Stimulated activated CD4-positive, alpha-beta T cell treated with anti-CD3 and anti-CD28 coated beads, Interleukin-1b, Interleukin-23, amount 100 ng/mL, for 1 hour (primary cell): ENCODE results near the gene DCDC2.
A peak's percentile ranks its signal among the peaks of the same experiment; 100 is the strongest.
"Not testable (repeated sequence)": the region's sequence is repeated elsewhere in the genome, so short reads cannot be mapped to it uniquely, and the experiment has no call there.

Experiments
- DNase-seq, 2 donors: peaks; one replicate each; pipeline ENCODE4 v3.0.0-alpha.2; 2020; ENCODE audit warnings: low read depth in 2 of 2

Gene DCDC2

DNA sequence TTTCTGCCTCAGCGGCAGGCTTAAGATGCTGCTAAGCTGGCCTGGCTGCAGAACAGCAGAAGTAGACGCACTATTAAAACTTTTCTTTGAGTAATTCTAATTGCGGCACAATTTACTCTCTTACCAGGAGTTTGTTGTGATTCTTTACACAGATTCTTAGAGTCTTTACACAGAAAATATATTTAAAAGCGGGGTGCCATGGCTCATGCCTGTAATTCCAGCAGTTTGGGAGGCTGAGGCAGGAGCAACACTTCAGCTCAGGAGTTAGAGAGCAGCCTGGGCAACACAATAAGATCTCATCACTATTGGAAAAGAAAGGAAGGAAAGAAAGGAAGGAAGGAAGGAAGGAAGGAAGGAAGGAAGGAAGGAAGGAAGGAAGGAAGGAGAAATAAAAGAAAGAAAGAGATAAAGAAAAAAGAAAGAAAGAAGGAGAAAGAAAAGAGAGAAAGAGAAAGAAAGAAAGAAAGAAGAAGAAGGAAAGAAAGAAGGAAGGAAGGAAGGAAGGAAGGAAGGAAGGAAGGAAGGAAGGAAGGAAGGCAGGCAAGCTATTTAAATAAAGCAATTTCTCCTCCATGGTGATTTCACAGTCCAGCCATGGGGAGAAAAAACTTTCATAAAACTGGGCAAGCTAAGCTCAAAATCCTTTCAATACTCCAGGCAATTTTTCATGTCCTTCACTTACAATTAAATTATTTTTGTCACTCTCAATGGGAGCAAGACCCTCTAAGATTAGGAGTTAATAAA lies 23.8 kb upstream of the DCDC2 start:
- no peak for DNase-seq

DNA sequence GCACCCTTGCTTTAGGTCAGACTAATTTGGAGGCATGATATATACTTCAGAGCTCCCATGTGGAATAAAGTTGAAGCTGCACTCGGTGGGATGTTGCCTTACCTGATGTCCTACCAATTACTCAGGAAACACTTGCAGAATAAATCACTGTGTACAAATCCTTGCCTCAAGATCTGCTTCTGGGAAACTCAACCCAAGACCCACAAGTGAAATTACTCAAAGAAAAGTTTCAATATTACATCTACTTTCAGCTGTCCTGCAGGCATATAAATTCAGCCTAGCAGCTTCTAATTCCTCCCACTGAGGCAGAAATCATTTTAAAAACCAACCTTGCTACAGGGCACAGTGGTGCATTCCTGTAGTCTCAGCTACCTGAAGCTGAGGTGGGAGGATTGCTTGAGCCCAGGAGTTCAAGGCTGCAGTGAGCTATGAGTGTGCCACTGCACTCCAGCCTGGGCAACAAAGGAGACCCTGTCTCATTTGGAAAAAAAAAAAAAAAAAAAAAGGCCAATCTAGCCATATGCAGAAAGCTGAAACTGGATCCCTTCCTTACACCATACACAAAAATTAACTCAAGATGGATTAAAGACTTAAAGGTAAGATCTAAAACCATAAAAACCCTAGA lies 20.7 kb upstream of the DCDC2 start:
- DNase-seq = no peak

DNA sequence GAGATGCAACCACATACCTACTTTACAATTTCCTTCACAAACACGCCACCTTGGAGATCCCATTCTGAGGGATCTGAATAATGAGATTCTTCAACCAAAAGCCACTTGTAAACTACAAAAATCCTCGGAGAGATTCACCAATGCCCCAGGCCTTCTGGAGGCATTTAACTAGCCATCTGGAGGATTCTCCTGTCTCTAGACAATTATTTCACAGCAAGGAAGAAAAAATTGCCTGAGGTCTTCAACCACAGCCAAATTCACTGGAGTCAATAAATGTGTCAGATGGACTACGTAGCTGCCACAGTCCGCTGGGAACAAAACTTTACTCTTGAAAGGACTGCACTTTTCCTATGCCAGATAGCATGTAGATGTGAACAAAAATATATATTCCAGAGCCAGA lies 19.0 kb upstream of the DCDC2 start:
- DNase-seq = no peak

DNA sequence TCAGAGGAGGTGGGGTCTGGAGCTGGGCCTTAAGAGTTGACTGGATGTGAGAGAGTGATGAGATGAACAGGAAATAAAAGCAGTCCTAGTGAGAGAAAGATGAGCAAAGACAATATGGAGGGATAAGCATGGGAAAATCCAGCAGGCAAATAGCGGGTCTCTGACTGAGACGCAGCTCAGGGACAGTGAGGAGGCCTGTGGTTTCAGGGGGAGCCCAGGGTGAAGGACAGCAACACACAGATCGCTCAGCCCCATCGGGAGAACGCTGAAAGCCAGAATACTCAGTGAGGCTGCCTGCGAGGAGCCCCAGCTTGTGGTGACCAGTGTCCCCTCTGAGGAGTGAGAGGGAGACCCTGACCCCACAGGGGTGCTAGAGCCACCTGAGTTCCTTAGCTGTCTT lies 16.8 kb upstream of the DCDC2 start:
- DNase-seq = no peak

DNA sequence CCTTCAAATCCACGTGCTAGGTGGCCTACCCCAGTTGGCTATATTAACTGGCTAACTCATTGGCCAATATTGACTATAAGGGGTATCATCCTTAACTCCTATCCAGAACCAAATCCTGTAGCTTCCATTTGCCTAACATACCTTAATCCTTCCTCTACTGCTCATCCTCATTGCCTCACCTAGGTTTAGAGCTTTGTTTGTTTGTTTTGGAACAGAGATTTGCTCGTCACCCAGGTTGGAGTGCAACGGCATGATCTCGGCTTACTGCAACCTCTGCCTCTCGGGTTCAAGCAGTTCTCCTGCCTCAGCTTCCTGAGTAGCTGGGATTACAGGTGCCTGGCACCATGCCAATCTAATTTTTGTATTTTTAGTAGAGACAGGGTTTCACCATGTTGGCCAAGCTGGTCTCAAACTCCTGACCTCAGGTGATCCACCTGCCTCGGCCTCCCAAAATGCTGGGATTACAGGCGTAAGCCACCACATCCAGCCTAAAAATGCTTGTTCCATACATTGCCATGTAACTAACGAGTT lies 7.3 kb upstream of the DCDC2 start:
- DNase-seq = not testable (repeated sequence)

DNA sequence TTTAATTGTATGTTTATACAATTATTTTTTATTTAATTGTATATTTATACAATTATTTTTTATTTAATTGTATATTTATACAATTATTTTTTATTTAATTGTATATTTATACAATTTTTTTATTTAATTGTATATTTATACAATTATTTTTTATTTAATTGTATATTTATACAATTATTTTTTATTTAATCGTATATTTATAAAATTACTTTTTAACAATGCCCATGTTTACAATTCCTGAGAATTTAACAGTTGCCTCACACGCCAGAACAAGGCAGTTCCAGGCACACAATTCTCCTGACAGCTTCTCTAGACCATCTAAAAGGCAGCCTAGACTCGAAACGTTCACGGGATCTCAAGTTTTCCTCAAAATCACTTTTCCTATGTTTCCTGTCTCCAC lies 4.5 kb upstream of the DCDC2 start:
- DNase-seq = not testable (repeated sequence)

DNA sequence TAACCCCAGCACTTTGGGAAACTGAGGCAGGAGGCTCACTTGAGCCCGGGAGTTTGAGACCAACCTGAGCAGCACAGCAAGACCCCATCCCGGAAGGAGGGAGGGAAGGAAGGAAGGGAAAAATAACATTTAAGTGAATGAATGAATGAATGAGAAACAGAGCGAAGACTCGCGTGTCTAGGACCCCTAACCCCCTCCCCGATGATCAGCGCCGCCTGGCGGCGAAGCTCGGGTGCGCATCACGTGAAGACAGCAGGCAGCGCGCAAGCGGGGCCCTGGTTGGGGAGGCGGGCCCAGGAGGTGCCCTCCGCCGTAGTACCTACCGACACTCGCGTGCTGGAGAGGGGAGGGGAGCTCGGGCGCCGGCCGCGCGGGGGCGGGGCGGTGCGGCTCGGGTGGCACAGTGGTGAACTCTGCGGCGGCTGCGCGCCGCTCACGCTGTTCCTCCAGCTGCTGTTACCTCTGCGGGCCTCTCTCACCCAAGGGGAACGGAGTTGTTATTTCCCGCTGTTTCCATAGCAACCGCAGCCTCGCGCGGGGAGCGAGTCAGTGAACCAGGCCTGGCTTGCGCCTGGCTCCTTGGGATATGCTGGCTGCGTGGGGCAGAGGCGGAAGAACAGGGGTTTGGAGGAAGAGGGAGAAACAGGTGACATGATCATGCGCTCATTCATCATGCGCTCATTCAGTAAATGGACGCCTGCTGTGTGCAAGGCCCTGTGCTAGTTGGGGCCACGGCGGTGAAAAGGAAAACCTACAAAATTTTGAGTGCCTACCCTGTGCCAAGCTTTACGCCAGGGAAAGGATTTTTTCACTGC lies 2.0 kb upstream of the DCDC2 start:
- peak; percentile 34 to 63 for DNase-seq

DNA sequence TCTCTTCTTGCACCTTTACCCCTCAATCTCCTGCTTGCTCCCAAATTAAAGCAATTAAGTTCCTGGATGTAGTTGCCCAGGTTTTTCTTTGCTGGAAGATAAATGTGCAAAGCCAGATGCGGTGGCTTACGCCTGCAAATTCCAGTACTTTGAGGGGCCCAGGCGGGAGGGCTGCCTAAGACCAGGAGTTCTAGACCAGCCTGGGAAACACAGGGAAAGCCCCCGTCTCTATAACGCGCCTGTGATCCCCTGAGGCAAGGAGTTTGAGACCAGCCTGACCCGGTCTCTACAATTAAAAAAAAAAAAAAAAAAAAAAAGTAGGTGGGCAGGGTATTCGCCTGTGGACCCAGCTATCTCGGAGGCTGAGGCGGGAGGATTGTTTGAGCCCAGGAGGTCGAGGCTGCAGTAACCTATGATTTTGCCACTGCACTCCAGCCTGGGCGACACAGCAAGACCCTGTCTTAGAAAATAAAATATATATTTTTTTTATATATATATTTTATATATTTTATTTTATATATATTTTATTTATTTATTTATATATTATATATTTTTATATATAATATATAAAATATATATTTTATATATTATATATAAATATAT lies 461 bp upstream of the DCDC2 start:
- DNase-seq = no peak

DNA sequence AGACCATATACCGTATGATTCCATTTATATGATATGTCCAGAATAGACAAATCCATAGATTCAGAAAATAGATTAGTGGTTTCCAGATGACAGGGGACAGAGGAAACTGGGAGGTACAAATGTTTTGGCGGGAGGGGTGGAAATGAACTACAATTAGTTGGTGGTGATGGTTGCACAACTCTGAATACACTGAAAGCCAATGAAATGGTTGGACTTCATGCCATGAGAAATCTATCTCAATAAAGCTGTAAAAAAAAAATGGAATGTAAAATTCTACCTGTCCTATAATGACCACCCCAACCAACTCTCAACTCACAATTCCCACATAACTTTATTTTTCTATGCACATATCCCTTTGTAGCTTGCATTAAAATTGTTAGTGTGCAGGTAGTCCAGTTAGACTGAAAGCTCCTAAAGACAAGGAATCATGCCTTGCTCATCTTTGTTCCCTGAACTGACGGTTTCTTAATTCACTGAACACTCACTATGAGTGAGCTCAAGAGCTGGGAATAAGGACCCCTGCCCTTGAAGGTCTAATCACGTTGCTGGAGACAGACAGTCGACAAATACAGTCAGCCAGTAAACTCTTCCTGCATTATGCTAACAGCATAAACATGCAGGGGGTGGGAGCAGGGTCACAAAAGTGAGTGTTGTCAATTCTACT lies 1.4 kb downstream of the DCDC2 start:
- DNase-seq = no peak

DNA sequence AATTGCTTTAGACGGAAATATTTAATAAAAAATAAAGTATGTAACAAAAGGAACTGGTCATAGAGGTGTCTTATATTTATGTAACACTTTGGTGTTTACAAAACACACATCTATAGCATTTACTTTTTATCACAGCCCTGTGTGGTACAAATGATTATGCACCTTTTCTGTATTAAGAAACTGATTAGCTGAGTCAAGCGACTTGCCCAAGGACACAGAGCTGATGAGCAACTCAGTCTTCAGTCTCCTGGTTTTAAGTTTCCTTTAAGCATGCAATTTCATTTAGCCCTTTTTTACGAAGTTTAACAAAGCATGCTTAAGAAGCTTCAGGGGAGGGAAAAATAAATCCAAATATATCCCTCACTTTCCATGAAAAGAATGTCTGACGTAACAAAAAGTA lies 2.5 kb downstream of the DCDC2 start:
- no peak for DNase-seq

DNA sequence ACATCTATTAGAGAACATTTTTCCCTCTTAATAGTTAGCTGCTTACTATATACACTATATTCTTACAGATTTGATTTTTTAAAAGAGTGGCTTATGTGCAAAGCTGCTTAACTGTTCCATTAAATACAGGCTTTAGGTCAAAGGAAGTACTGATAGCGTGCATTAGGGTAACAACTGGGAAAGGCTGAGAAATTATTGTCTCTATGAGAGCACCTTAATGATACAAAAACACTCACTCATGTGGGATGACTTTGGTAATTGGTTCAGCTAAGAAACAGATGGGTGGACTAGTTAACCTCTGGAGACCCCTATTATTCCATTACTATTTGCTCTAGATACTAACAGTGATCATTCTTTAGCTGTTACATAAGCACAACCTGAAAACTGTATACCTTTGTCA lies 4.0 kb downstream of the DCDC2 start:
- no peak for DNase-seq

DNA sequence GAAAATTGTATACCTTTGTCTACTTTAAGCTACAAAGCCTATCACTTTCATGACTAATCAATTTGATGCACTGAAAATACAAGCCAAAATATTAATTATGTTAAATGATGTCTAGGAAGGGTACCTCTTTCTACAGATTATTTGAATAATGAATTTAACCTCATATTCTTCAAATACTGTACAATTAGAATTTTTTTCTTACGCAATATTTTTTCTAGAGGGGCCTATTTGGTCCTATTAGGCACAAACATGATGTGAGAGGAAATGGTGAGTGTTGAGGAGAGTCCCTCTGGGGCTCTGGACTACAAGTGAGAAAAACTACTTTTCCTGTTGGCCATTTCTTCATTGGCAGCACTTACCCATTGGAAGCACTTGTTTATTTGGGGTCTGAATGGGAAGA lies 5.4 kb downstream of the DCDC2 start:
- DNase-seq = no peak

DNA sequence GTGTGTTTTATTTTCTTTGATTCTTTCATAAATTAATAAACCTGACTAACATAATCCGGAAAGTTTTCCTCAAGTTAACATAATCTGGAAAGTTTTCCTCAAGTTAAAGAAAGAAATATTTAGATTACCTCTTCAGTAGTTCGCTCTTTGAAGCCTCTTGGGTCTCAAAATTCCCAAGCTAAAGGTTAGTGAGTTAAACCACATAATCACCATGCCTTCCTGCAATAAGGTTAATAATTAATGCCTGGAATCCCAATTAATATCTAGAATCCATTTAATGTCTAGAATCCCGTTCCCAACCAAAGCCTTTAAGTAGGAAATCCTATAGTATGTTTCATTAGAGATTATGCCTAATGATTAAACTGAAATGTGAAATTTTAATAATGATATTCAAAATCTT lies 12.9 kb downstream of the DCDC2 start:
- no peak for DNase-seq

DNA sequence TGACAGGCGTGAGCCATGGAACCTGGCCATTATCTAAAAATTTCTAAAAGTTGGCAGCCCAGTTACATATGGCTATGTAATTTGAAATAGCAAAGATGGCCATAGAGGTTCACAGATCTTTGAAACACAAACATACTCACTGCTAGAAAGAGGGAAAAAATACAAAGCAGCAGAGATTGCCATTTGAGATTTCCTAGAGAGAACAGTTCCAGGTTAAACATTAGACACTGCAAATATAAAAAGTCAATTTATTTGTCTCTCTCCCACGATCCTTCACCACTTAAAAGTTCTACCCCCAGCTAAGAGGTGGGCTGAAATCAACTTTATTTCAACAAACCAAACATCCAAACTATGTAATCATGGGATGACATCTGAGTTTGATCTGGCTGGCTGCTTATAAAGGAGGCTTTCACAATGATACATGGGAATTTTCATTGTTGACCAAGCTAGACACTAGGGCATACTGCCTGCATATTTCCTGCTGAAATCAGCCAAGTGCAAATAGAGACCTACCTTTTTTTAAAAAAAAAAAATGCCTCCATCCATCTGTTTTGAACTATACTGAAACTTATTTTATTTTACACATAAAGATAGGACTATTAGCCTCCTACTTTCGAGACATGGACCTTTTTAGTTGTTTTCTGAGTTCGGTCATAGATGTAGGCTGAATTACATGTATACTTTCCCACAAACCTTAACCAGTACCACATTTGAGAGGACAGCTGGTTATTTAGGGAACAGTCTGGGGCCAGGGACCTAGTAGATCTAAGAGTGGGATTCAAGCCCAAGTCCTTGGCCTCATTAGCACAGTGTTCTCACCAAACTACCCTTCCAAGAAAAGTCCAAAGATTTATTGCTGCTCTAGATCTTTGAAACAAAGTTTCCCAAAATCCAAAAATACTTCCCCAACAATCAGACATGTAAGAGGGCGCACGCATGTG lies 16.6 kb downstream of the DCDC2 start:
- DNase-seq = no peak

DNA sequence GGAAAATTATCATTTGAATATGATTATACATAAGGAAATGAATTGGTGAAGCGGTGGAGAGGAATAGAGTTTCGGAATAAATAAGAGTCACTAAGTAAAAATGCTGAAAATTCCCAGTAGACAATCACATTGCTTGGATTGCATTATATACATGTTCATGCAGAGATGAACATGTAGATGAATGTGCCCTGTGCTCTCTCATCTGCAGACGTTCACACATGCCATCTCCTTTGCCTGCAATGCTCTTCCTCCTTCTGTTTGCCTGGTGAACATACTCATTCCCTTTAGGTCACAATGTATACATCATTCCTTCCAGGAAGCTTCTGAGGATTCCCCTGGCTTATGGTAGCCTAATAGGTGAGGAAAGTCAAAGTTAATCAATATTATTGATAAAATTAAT lies 17.9 kb downstream of the DCDC2 start:
- no peak for DNase-seq

DNA sequence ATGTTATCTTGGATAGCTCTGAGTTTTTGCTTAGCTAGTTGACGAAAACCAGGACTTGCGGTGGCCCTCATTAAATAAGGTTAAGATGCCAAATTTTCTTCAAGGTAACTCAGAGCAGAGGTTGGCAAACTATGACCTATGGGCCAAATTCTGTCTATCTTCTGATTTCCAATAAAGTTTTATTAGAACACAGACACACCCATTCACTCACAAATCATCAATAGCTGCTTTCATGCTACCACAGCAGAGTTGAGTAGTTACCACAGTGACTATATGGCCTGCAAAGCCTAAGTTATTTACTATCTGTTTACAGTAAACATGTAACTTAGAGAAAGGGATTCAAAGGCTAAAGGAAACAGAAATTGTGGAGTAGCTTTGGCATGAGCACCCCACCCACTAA lies 23.6 kb downstream of the DCDC2 start:
- DNase-seq = no peak

DNA sequence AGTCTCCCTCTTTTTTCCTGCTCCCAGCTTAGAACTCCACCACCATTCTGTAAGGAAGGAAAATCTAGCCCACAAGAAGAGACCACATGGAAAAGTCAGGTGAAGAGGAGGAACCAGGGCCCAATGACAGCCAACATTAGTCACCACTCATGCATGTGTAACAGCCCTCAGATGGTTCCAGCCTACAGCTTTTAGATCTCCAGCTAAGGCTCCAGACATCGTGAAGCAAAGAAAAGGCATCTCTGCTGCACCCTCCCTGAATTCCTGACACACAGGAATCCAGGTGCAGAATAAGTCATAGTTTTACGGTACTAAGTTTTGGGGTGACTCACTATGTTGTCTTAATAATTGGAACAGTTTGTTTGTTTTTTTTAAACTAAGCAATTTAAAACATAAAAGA lies 25.5 kb downstream of the DCDC2 start:
- DNase-seq = no peak

DNA sequence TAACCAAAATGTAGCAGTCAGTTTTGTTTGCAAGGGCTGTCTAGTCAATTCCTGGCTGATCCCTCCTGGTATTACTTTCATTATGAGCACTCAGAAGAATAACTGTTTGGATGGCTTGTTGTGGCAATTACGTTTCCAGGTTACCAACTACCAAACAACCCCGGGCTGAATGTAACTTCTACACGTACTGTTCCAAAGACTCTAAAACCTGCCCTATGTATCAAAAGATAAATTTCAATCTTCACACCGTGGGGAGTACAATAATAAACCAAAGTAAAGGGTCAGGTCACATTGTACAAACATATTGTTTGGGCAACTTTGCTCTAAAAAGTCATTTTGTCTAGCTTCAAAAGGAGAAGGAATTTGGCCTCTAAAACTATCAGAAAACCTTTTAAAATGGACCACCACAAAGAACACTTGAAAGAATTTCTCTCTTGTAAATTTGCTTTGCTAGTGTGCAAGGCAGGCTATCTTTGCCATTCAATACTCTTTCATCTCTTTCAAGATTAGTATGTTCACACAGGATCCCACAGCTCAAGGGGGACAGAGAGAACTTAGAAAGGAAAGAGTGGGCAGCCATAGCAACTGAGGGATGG lies 27.6 kb downstream of the DCDC2 start:
- DNase-seq = no peak

DNA sequence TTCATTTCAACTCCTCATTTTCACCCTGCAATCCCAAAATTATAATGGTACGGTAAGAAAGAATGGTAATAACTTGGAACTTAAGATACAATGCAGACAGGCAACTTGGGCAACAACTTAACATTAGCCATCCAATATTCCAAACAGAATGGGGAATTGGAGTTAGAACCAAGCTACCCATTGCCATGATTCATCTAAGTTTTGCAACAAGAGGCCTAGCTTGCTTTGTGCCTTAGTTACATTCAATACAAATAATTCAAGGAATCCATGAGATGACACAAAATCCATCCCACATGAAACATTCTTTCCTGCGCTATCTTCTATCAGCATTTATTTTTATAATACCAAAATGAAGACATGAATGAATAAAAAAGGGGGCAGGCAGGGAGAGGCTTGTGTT lies 28.4 kb downstream of the DCDC2 start:
- DNase-seq = no peak

DNA sequence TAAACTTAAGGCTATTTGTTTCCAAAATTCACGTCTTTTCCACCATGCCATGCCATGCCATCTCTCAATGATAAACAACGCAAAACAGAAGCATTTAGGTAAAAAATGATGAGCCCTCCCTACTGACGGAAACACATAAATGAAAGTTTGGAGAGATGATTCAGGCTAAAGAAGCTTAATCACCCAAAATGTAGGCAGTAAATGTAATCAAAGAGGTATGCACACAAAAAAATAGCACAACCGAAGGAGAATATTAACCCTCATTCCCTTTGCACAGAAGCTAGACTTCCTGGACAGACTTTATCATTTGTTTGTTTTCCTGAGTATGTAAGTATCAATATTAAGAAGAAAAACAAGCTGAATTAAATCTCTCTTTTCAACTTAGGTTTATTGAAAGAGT lies 28.8 kb downstream of the DCDC2 start:
- no peak for DNase-seq
